ENCODE data around the gene GNA14. TPM values are rescaled to one million over a fixed set of nuclear protein-coding genes. Genes with fewer than 3 reads are reported as not detected.

GNA14 gene
- total and polyA plus RNA-seq, 2 of the 8 experiments (the other 6 are each of a cell fraction or from before 2014, with no cell fraction given), result 3.4 to 6.3 TPM

DNA sequence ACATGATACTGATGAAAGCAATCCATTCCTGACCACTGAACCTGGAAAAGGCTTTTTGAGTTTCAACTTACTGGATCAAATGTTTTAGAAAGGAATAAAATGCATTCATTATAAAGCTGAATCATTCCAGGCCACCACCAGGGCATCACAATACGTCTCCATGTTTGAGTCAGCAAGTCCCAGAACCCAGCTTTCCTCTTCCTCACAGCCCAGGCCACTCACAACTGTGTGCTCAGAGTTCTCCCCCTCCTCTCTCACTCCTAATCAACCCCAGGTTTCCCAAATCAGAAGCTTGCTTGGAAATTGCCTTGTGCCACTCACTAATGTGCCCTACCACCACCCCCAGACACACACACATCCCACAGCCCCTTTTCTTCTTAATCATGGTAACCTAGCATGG is 91.7 kb downstream of the GNA14 start:
- H3K4me1 ChIP-seq (replicated peaks in 1 of 4; ENCODE audit: control insufficient read depth in 3 of 4, insufficient read depth in 4 of 4, low read length in 3 of 4), result no peaks in the 10 kb centered on the region
- ChIA-PET CTCF (ENCODE audit: partially characterized antibody) (interaction anchor here (0.5 to 1.2 kb wide), 2 partner anchors 91 to 415 kb away, joined by 3 read pairs; no protein-coding TSS in a partner anchor), POLR2A (ENCODE audit: partially characterized antibody) (no interaction called here)
- H3K56ac ChIP-seq (replicated peaks; ENCODE audit: insufficient read length, low read depth, low read length), result no peak overlapping the region
- no peak overlapping the region for H2BK120ac ChIP-seq (replicated peaks; ENCODE audit: low read depth, low read length)
- no peak for DNase-seq (ENCODE audit: low read depth in 1 of 2, low spot score in 2 of 2)
- no peak overlapping the region for H2BK20ac ChIP-seq (ENCODE audit: low read length)
- H3K79me1 ChIP-seq (ENCODE audit: low read depth, low read length), result no peaks in the 10 kb centered on the region
- H3K36me3 ChIP-seq (ENCODE audit: control insufficient read depth in 2 of 4, insufficient read depth in 4 of 4, low read length in 3 of 4), result no peaks in the 10 kb centered on the region
- no peak overlapping the region for H3K4ac ChIP-seq (replicated peaks; ENCODE audit: insufficient read length, low read depth, low read length)
- no peak overlapping the region for H2BK5ac ChIP-seq (ENCODE audit: low read depth, low read length)
- no peak for FAIRE-seq
- no peaks in the 10 kb centered on the region for H3K9me3 ChIP-seq (ENCODE audit: insufficient read depth in 2 of 2, low read depth in 1 of 2, low read length in 1 of 2)
- no peaks in the 10 kb centered on the region for H3K27me3 ChIP-seq (replicated peaks in 1 of 4; ENCODE audit: control insufficient read depth in 3 of 4, extremely low read depth in 1 of 4, insufficient read depth in 3 of 4, low read length in 3 of 4)
- H2AK5ac ChIP-seq (ENCODE audit: low read depth, low read length), result no peak overlapping the region
- H2AFZ ChIP-seq (ENCODE audit: low read length), result no peak overlapping the region
- TF ChIP-seq RXRA (IDR thresholded peaks at IDR 0.05; ENCODE audit: insufficient read depth, low read depth, low read length) (no peak), BACH1 (IDR thresholded peaks at IDR 0.05; ENCODE audit: low read length) (no peak), CHD1 (IDR thresholded peaks at IDR 0.05; ENCODE audit: low read depth, low read length) (no peak), KDM5A (IDR thresholded peaks at IDR 0.05; ENCODE audit: low read length) (no peak), CTBP2 (IDR thresholded peaks at IDR 0.05; ENCODE audit: borderline replicate concordance, insufficient read depth, insufficient read length, low read length) (no peak), BCL11A (IDR thresholded peaks at IDR 0.05; ENCODE audit: low read depth in 2 of 2, low read length in 2 of 2) (no peak)
- TF ChIP-seq, protein P1, sequence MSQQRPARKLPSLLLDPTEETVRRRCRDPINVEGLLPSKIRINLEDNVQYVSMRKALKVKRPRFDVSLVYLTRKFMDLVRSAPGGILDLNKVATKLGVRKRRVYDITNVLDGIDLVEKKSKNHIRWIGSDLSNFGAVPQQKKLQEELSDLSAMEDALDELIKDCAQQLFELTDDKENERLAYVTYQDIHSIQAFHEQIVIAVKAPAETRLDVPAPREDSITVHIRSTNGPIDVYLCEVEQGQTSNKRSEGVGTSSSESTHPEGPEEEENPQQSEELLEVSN (IDR thresholded peaks at IDR 0.05), result no peak
- H3K23me2 ChIP-seq (ENCODE audit: low read depth, low read length), result no peaks in the 10 kb centered on the region
- no peak overlapping the region for H3K23ac ChIP-seq (ENCODE audit: insufficient read length)
- no peak overlapping the region for H3K4me3 ChIP-seq (ENCODE audit: extremely low read depth in 1 of 4, insufficient read depth in 2 of 4, low read depth in 3 of 4, low read length in 4 of 4)
- no peak overlapping the region for H2BK12ac ChIP-seq (ENCODE audit: low read depth, low read length)
- no peaks in the 10 kb centered on the region for H4K20me1 ChIP-seq (replicated peaks in 1 of 2; ENCODE audit: control insufficient read depth in 1 of 2, insufficient read depth in 2 of 2, low read length in 2 of 2)
- H3K79me2 ChIP-seq (ENCODE audit: control insufficient read depth in 1 of 2, insufficient read depth in 2 of 2, low read length in 2 of 2), result no peaks in the 10 kb centered on the region
- no peak overlapping the region for H2BK15ac ChIP-seq (ENCODE audit: low read length)
- no peak overlapping the region for H4K91ac ChIP-seq (replicated peaks; ENCODE audit: insufficient read length, low read length)
- no peak overlapping the region for H3K4me2 ChIP-seq (ENCODE audit: insufficient read depth in 1 of 2, low read depth in 2 of 2, low read length in 2 of 2)
- H3K9ac ChIP-seq (replicated peaks in 1 of 4; ENCODE audit: extremely low read depth in 1 of 4, low read depth in 3 of 4, low read length in 3 of 4), result no peak overlapping the region
- H3K18ac ChIP-seq (ENCODE audit: extremely low read depth, low read length), result no peak overlapping the region
- H4K8ac ChIP-seq (ENCODE audit: extremely low read depth, insufficient read depth, low read length), result peak overlapping the region; percentile 28; the same call in 1 of the 2 replicates
- whole genome bisulfite sequencing, 2 experiments (ENCODE audit: extremely low coverage in 1 of 2, insufficient coverage in 1 of 2, insufficient read length in 1 of 2, insufficient replicate concordance in 2 of 2, low coverage in 1 of 2, low lambda C conversion rate in 2 of 2, missing lambda C conversion rate in 1 of 2), result 75% methylated on average over 1 of the region's 1 CpG; no CpG with 5 or more reads in 1 of the 2 experiments
- no peak overlapping the region for H4K5ac ChIP-seq (ENCODE audit: insufficient read length, low read depth, low read length)
- H3K27ac ChIP-seq (ENCODE audit: low read depth, low read length), result no peak overlapping the region
- H3K14ac ChIP-seq (ENCODE audit: insufficient read length), result no peak overlapping the region

All from H1 (cell line).